GM23248 (cell line): Measurements from ENCODE around the gene PDE8B.

Source experiments
- EZH2 ChIP-seq: fragments of 200-600 bp; sonication (generic); IDR thresholded peaks from 2 replicates; pipeline ENCODE4 v1.6.1; 2018; ENCODE audit warnings: antibody characterized with exemption, mild to moderate bottlenecking; ENCODE audit not compliant: insufficient read depth, poor library complexity, severe bottlenecking
- EZH2phosphoT487 ChIP-seq: fragments of 200-600 bp; sonication (generic); IDR thresholded peaks from 2 replicates; pipeline ENCODE4 v1.6.1; 2018; ENCODE audit warnings: antibody characterized with exemption, moderate library complexity, mild to moderate bottlenecking, low read depth; ENCODE audit not compliant: insufficient read depth

DNA sequence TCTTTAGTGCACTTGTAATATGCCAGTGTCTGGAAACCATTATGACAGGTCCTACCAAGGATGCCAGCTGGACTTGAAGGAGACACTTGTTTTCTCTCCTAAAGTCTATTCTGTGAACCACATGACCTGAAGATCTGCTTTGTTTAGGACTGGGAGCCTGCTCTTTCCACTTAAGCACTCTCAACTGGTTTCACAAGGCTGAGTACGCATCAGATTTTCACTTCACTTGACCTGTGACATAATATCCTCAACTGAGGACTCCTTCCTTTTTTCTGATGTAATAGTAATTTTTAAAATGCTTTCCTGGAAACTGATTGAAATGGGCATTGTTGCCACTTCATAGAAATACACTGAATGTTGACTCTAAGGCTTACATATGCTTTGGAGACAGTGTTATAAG is 52.2 kb downstream of the PDE8B start:
- TF ChIP-seq EZH2phosphoT487, result no peak
- no peak for TF ChIP-seq EZH2
